ENCODE measurements around the gene CHMP4A. TPM values are rescaled to one million over a fixed set of nuclear protein-coding genes. Genes with fewer than 3 reads are reported as not detected.

The CHMP4A gene
- total and polyA plus RNA-seq, 3 experiments from 2014 or later, result 86.4 to 159 (median 87.6) TPM

- H3K36me3 ChIP-seq (ENCODE audit: insufficient read depth, low read length), result peaks cover 32% of the 10 kb centered on the region
- H3K27ac ChIP-seq (ENCODE audit: low read depth, low read length), result no peak overlapping the region
- H3K27ac Mint-ChIP-seq, result peak overlapping the region in 5 of 8 donors; percentile 86 to 99 (median 96)
- H3K27me3 ChIP-seq (ENCODE audit: insufficient read depth, low read length, poor library complexity, severe bottlenecking), result no peaks in the 10 kb centered on the region
- ChIA-PET CTCF (interaction anchor here (1.6 kb wide), 1 partner anchor 52 kb away, joined by 4 read pairs; the partner anchor contains the start of gene TINF2), POLR2A (no interaction called here)
- H3K9me3 Mint-ChIP-seq, result no peaks in the 10 kb centered on the region
- peaks cover 0 to 60% (median 8%) of the 10 kb centered on the region in 3 donors for H3K36me3 Mint-ChIP-seq
- no peak for DNase-seq
- H3K4me1 Mint-ChIP-seq, result peaks cover 37 to 72% (median 56%) of the 10 kb centered on the region in 3 donors
- H3K27me3 Mint-ChIP-seq, result no peaks in the 10 kb centered on the region
- peak overlapping the region in 1 of 7 donors; percentile 55 for H3K4me3 Mint-ChIP-seq
- no peak overlapping the region for H3K4me3 ChIP-seq (ENCODE audit: low read length)
- H3K9me3 ChIP-seq (ENCODE audit: low read length), result no peaks in the 10 kb centered on the region
- H3K4me1 ChIP-seq (ENCODE audit: insufficient read depth, low read length), result peaks cover 43% of the 10 kb centered on the region
These were observed 22.9 kb downstream of the CHMP4A start for GRCh38 chr14:24190416-24190815.

- no peaks in the 10 kb centered on the region for H3K9me3 Mint-ChIP-seq
- ChIA-PET CTCF (interaction anchor here (1.0 to 5.2 kb wide), 13 partner anchors 17 to 242 kb away, joined by 3 to 36 read pairs (median 6); partner anchors contain the start of genes CHMP4A, CIDEB, DCAF11 and IRF9), POLR2A (interaction anchor here (1.3 to 2.0 kb wide), 7 partner anchors 23 to 54 kb away, joined by 3 to 16 read pairs (median 4); partner anchors contain the start of genes CHMP4A, IRF9, MDP1 and PSME1)
- H3K36me3 Mint-ChIP-seq, result peaks cover 0 to 62% (median 8%) of the 10 kb centered on the region in 3 donors
- H3K4me3 Mint-ChIP-seq, result peak overlapping the region in 2 of 7 donors; percentile 94 to 95
- H3K4me1 ChIP-seq (ENCODE audit: insufficient read depth, low read length), result peaks cover 37% of the 10 kb centered on the region
- H3K4me1 Mint-ChIP-seq, result peaks cover 31 to 62% (median 50%) of the 10 kb centered on the region in 3 donors
- H3K27me3 ChIP-seq (ENCODE audit: insufficient read depth, low read length, poor library complexity, severe bottlenecking), result no peaks in the 10 kb centered on the region
- no peaks in the 10 kb centered on the region for H3K27me3 Mint-ChIP-seq
- H3K9me3 ChIP-seq (ENCODE audit: low read length), result no peaks in the 10 kb centered on the region
- H3K36me3 ChIP-seq (ENCODE audit: insufficient read depth, low read length), result peaks cover 41% of the 10 kb centered on the region
- H3K4me3 ChIP-seq (ENCODE audit: low read length), result no peak overlapping the region
- H3K27ac ChIP-seq (ENCODE audit: low read depth, low read length), result no peak overlapping the region
- no peak for DNase-seq
- H3K27ac Mint-ChIP-seq, result peak overlapping the region; percentile 44 to 99 (median 96)
These were observed 23.8 kb downstream of the CHMP4A start for GRCh38 chr14:24189460-24189859.

- H3K27me3 ChIP-seq (ENCODE audit: insufficient read depth, low read length, poor library complexity, severe bottlenecking), result no peaks in the 10 kb centered on the region
These were observed 24.3 kb downstream of the CHMP4A start for GRCh38 chr14:24189059-24189375.

GRCh38 chr14:24188251-24189058, 24.8 kb downstream of the CHMP4A start, which contains the start of gene IPO4:
TSS of gene IPO4 (minus strand) at chr14:24188816. CDS start at chr14:24188787, 29 bp downstream.
- no peaks in the 10 kb centered on the region for H3K27me3 Mint-ChIP-seq
- ChIA-PET POLR2A (interaction anchor here (0.6 to 2.0 kb wide), 9 partner anchors 18 to 156 kb away, joined by 3 to 16 read pairs (median 4); partner anchors contain the start of genes CHMP4A, IRF9, MDP1 and PSME1), CTCF (interaction anchor here (0.5 to 5.2 kb wide), 14 partner anchors 11 to 243 kb away, joined by 3 to 36 read pairs (median 5); partner anchors contain the start of genes CHMP4A, CIDEB, DCAF11 and IRF9)
- H3K27me3 ChIP-seq (ENCODE audit: insufficient read depth, low read length, poor library complexity, severe bottlenecking), result no peaks in the 10 kb centered on the region
- H3K27ac Mint-ChIP-seq, result peak within 1 kb of the TSS; percentile 80 to 99 (median 96)
- DNase-seq, result peak; percentile 91 to 97 (median 94)
- H3K4me3 ChIP-seq (ENCODE audit: low read length), result peak within 1 kb of the TSS; percentile 85
- H3K9me3 ChIP-seq (ENCODE audit: low read length), result no peaks in the 10 kb centered on the region
- peak within 1 kb of the TSS; percentile 90 to 95 (median 92) for H3K4me3 Mint-ChIP-seq
- peaks cover 25 to 56% (median 43%) of the 10 kb centered on the region in 3 donors for H3K4me1 Mint-ChIP-seq
- no peaks in the 10 kb centered on the region for H3K9me3 Mint-ChIP-seq
- peaks cover 44% of the 10 kb centered on the region for H3K36me3 ChIP-seq (ENCODE audit: insufficient read depth, low read length)
- peak within 1 kb of the TSS; percentile 74 for H3K27ac ChIP-seq (ENCODE audit: low read depth, low read length)
- peaks cover 31% of the 10 kb centered on the region for H3K4me1 ChIP-seq (ENCODE audit: insufficient read depth, low read length)
- H3K36me3 Mint-ChIP-seq, result peaks cover 0 to 65% (median 8%) of the 10 kb centered on the region in 3 donors

More at GRCh38 chr14:24189059-24189375, 24.3 kb downstream of the CHMP4A start:
- peaks cover 42% of the 10 kb centered on the region for H3K36me3 ChIP-seq (ENCODE audit: insufficient read depth, low read length)
- Mint-ChIP-seq H3K36me3 (peaks cover 0 to 62% (median 8%) of the 10 kb centered on the region in 3 donors), H3K27ac (peak overlapping the region; percentile 80 to 99 (median 96)), H3K4me1 (peaks cover 27 to 58% (median 46%) of the 10 kb centered on the region in 3 donors), H3K27me3 (no peaks in the 10 kb centered on the region), H3K9me3 (no peaks in the 10 kb centered on the region), H3K4me3 (peak overlapping the region; percentile 90 to 95 (median 92))
- POLR2A ChIA-PET, result interaction anchor here (0.6 to 2.0 kb wide), 8 partner anchors 18 to 54 kb away, joined by 3 to 16 read pairs (median 4); partner anchors contain the start of genes CHMP4A, IRF9, MDP1 and PSME1
- peak overlapping the region; percentile 74 for H3K27ac ChIP-seq (ENCODE audit: low read depth, low read length)
- no peak for DNase-seq
- no peak overlapping the region for H3K4me3 ChIP-seq (ENCODE audit: low read length)
- no peaks in the 10 kb centered on the region for H3K9me3 ChIP-seq (ENCODE audit: low read length)
- peaks cover 32% of the 10 kb centered on the region for H3K4me1 ChIP-seq (ENCODE audit: insufficient read depth, low read length)
- CTCF ChIA-PET, result interaction anchor here (0.5 to 5.2 kb wide), 14 partner anchors 11 to 242 kb away, joined by 3 to 36 read pairs (median 5); partner anchors contain the start of genes CHMP4A, CIDEB, DCAF11 and IRF9

GRCh38 chr14:24187539-24187915, 25.8 kb downstream of the CHMP4A start:
- Mint-ChIP-seq H3K4me3 (peak overlapping the region; percentile 90 to 95 (median 92)), H3K9me3 (no peaks in the 10 kb centered on the region), H3K36me3 (peaks cover 0 to 68% (median 2%) of the 10 kb centered on the region in 3 donors), H3K4me1 (peaks cover 24 to 49% (median 36%) of the 10 kb centered on the region in 3 donors), H3K27ac (peak overlapping the region; percentile 80 to 99 (median 96)), H3K27me3 (no peaks in the 10 kb centered on the region)
- Histone ChIP-seq H3K4me3 (ENCODE audit: low read length) (peak overlapping the region; percentile 85), H3K9me3 (ENCODE audit: low read length) (no peaks in the 10 kb centered on the region), H3K36me3 (ENCODE audit: insufficient read depth, low read length) (peaks cover 41% of the 10 kb centered on the region), H3K4me1 (ENCODE audit: insufficient read depth, low read length) (peaks cover 28% of the 10 kb centered on the region), H3K27me3 (ENCODE audit: insufficient read depth, low read length, poor library complexity, severe bottlenecking) (no peaks in the 10 kb centered on the region), H3K27ac (ENCODE audit: low read depth, low read length) (no peak overlapping the region)
- CTCF ChIA-PET, result interaction anchor here (0.8 to 5.2 kb wide), 4 partner anchors 26 to 249 kb away, joined by 3 to 36 read pairs (median 5); partner anchors contain the start of genes IRF9 and TINF2
- POLR2A ChIA-PET, result interaction anchor here (1.3 kb wide), 1 partner anchor 25 kb away, joined by 3 read pairs; no protein-coding TSS in a partner anchor
- no peak for DNase-seq

- CTCF ChIA-PET, result interaction anchor here (0.8 to 5.2 kb wide), 4 partner anchors 26 to 250 kb away, joined by 3 to 36 read pairs (median 5); partner anchors contain the start of genes IRF9 and TINF2
- H3K27me3 ChIP-seq (ENCODE audit: insufficient read depth, low read length, poor library complexity, severe bottlenecking), result no peaks in the 10 kb centered on the region
- POLR2A ChIA-PET, result interaction anchor here (1.3 kb wide), 1 partner anchor 25 kb away, joined by 3 read pairs; no protein-coding TSS in a partner anchor
- H3K4me3 Mint-ChIP-seq, result peak overlapping the region; percentile 34 to 94 (median 69)
- no peaks in the 10 kb centered on the region for H3K27me3 Mint-ChIP-seq
- H3K4me1 Mint-ChIP-seq, result peaks cover 21 to 43% (median 30%) of the 10 kb centered on the region in 3 donors
- H3K27ac Mint-ChIP-seq, result peak overlapping the region; percentile 58 to 99 (median 86)
- no peak for DNase-seq
- peaks cover 36% of the 10 kb centered on the region for H3K36me3 ChIP-seq (ENCODE audit: insufficient read depth, low read length)
- no peak overlapping the region for H3K4me3 ChIP-seq (ENCODE audit: low read length)
- H3K9me3 Mint-ChIP-seq, result no peaks in the 10 kb centered on the region
- no peak overlapping the region for H3K27ac ChIP-seq (ENCODE audit: low read depth, low read length)
- H3K9me3 ChIP-seq (ENCODE audit: low read length), result no peaks in the 10 kb centered on the region
- peaks cover 25% of the 10 kb centered on the region for H3K4me1 ChIP-seq (ENCODE audit: insufficient read depth, low read length)
- H3K36me3 Mint-ChIP-seq, result peaks cover 0 to 68% (median 0%) of the 10 kb centered on the region in 3 donors
These were observed 26.3 kb downstream of the CHMP4A start for GRCh38 chr14:24186831-24187538.

GRCh38 chr14:24185741-24186140, 27.5 kb downstream of the CHMP4A start:
- H3K27ac ChIP-seq (ENCODE audit: low read depth, low read length), result no peak overlapping the region
- H3K4me1 ChIP-seq (ENCODE audit: insufficient read depth, low read length), result peaks cover 25% of the 10 kb centered on the region
- peaks cover 31% of the 10 kb centered on the region for H3K36me3 ChIP-seq (ENCODE audit: insufficient read depth, low read length)
- Mint-ChIP-seq H3K36me3 (peaks cover 0 to 70% (median 3%) of the 10 kb centered on the region in 3 donors), H3K9me3 (no peaks in the 10 kb centered on the region), H3K27ac (peak overlapping the region in 3 of 8 donors; percentile 58 to 99 (median 66)), H3K4me1 (peaks cover 24 to 34% (median 29%) of the 10 kb centered on the region in 3 donors), H3K27me3 (no peaks in the 10 kb centered on the region), H3K4me3 (peak overlapping the region in 1 of 7 donors; percentile 24)
- no peak for DNase-seq
- no peaks in the 10 kb centered on the region for H3K9me3 ChIP-seq (ENCODE audit: low read length)
- no peaks in the 10 kb centered on the region for H3K27me3 ChIP-seq (ENCODE audit: insufficient read depth, low read length, poor library complexity, severe bottlenecking)
- ChIA-PET POLR2A (interaction anchor here (0.6 to 1.2 kb wide), 2 partner anchors 10 to 27 kb away, joined by 3 read pairs; no protein-coding TSS in a partner anchor), CTCF (interaction anchor here (1.3 to 5.2 kb wide), 3 partner anchors 10 to 246 kb away, joined by 4 to 36 read pairs (median 6); partner anchors contain the start of genes IRF9 and TM9SF1)
- no peak overlapping the region for H3K4me3 ChIP-seq (ENCODE audit: low read length)

All from CD8-positive, alpha-beta memory T cell (primary cell).